HepG2 (cell line): ENCODE data around the gene TMEM38B. TPM values are rescaled to one million over a fixed set of nuclear protein-coding genes. Genes with fewer than 3 reads are reported as not detected.

ENCODE experiments used
- ATAC-seq: fragments of 200-7000 bp; cut with Tn5 transposase; 3 replicates; pipeline ENCODE4 v1.9.1; 2020; ENCODE audit warnings: mild to moderate bottlenecking, moderate library complexity
- BruUV-seq: library from RNA; stranded (reverse); fragments of 400-500 nt; replicated peaks from 2 replicates; lab custom pipeline; 2021; lab: Mats Ljungman, UMichigan
- CTCF ChIA-PET: fragments of 300-600 bp; formaldehyde crosslinking; extraction: SDS; loops from one replicate; lab custom pipeline; 2021; ENCODE audit warnings: low total read pairs, inconsistent platforms, low intra/inter-chr PET ratio; lab: Yijun Ruan, JAX
- POLR2A ChIA-PET: fragments of 350-600 bp; sonication (Branson Sonifier 250); formaldehyde crosslinking; loops from one replicate; lab custom pipeline; 2020; ENCODE audit warnings: antibody characterized with exemption, inconsistent platforms; lab: Yijun Ruan, JAX
- DNase-seq: peaks from one replicate; pipeline ENCODE4 v3.0.0-alpha.2; 2015; ENCODE audit warnings: low spot score
- FAIRE-seq: peaks from 3 replicates; lab custom pipeline; 2011; peaks lifted over from hg19 to GRCh38; lab: Jason Lieb, UNC
- H2AFZ ChIP-seq: one replicate; pipeline ENCODE4 v1.6.1; 2011; ENCODE audit warnings: low read length, inconsistent platforms
- H3K27ac ChIP-seq: fragments of 300-600 bp; 3 replicates; pipeline ENCODE4 v1.8.0; 2011; ENCODE audit warnings: mixed run types, mild to moderate bottlenecking, mixed read lengths, low read length, inconsistent platforms; ENCODE audit not compliant: insufficient read depth; ENCODE audit errors: extremely low read length
- H3K27me3 ChIP-seq, 2 experiments: fragments of 200-600 bp in 1 of 2; 2 replicates in 1 of 2; 3 replicates in 1 of 2; pipeline versions ENCODE4 v1.6.0 to v1.8.0; 2011; ENCODE audit warnings: low read length in 2 of 2, mild to moderate bottlenecking in 2 of 2, moderate library complexity in 2 of 2, inconsistent platforms in 1 of 2; ENCODE audit not compliant: insufficient read depth in 2 of 2, control insufficient read depth in 1 of 2
- H3K36me3 ChIP-seq, 2 experiments: fragments of 200-600 bp in 1 of 2; replicated peaks in 1 of 2; 2 replicates in 1 of 2; 3 replicates in 1 of 2; pipeline versions ENCODE4 v1.5.1 to v1.8.0; 2011; ENCODE audit warnings: low read length in 2 of 2, inconsistent platforms in 1 of 2; ENCODE audit not compliant: insufficient read depth in 2 of 2, control insufficient read depth in 1 of 2
- H3K4me1 ChIP-seq: 2 replicates; pipeline ENCODE4 v1.5.1; 2012; ENCODE audit warnings: low read length, inconsistent platforms; ENCODE audit not compliant: insufficient read depth
- H3K4me2 ChIP-seq: 2 replicates; pipeline ENCODE4 v1.6.0; 2011; ENCODE audit warnings: low read depth, low read length, inconsistent platforms
- H3K4me3 ChIP-seq, 3 experiments: fragments of 200-600 bp in 1 of 3; sonication (generic), shearing (Covaris generic) in 1 of 3; replicated peaks in 1 of 3; 2 replicates each; pipeline ENCODE4 v1.5.1; 2011 to 2016; ENCODE audit warnings: low read length in 3 of 3, inconsistent platforms in 2 of 3, low read depth in 2 of 3, mild to moderate bottlenecking in 2 of 3, control low read depth in 1 of 3, mixed read lengths in 1 of 3; ENCODE audit not compliant: insufficient read depth in 1 of 3
- H3K79me2 ChIP-seq: one replicate; pipeline ENCODE4 v1.6.1; 2011; ENCODE audit warnings: low read length, inconsistent platforms; ENCODE audit not compliant: insufficient read depth
- H3K9ac ChIP-seq: 2 replicates; pipeline ENCODE4 v1.6.0; 2011; ENCODE audit warnings: mild to moderate bottlenecking, low read depth, low read length, inconsistent platforms; ENCODE audit not compliant: insufficient read depth
- H3K9me3 ChIP-seq: 2 replicates; pipeline ENCODE4 v1.5.1; 2012; ENCODE audit warnings: mild to moderate bottlenecking, low read length
- H4K20me1 ChIP-seq: 2 replicates; pipeline ENCODE4 v1.6.0; 2011; ENCODE audit warnings: inconsistent platforms, mild to moderate bottlenecking, low read length, moderate library complexity; ENCODE audit not compliant: insufficient read depth
- CENPX ChIP-seq: sonication (generic); formaldehyde crosslinking; IDR thresholded peaks from 2 replicates; pipeline ENCODE4 v1.9.0; 2021; ENCODE audit warnings: mild to moderate bottlenecking, missing genetic modification reagents, moderate library complexity
- CHD2 ChIP-seq: IDR thresholded peaks from 2 replicates; pipeline ENCODE4 v1.6.1; 2011; ENCODE audit warnings: low read depth, low read length, improper control_type of control experiment
- ELF4 ChIP-seq: sonication (generic); formaldehyde crosslinking; IDR thresholded peaks from 2 replicates; pipeline ENCODE4 v1.5.0; 2020; ENCODE audit warnings: missing genetic modification reagents, mild to moderate bottlenecking, moderate library complexity, borderline replicate concordance
- IRF2 ChIP-seq: IDR thresholded peaks from 2 replicates; pipeline ENCODE4 v1.6.1; 2018; ENCODE audit warnings: missing genetic modification reagents, missing compliant biosample characterization
- KDM4B ChIP-seq: sonication (generic); formaldehyde crosslinking; IDR thresholded peaks from 2 replicates; pipeline ENCODE4 v1.4.0; 2020; ENCODE audit warnings: missing genetic modification reagents
- MAFF ChIP-seq: IDR thresholded peaks from 2 replicates; pipeline ENCODE4 v1.6.1; 2011; ENCODE audit warnings: low read depth, low read length, improper control_type of control experiment
- MXI1 ChIP-seq: IDR thresholded peaks from 3 replicates; pipeline ENCODE4 v1.6.1; 2012; ENCODE audit warnings: low read depth, low read length, inconsistent platforms, borderline replicate concordance
- PHF20 ChIP-seq: sonication (generic); formaldehyde crosslinking; IDR thresholded peaks from 2 replicates; pipeline ENCODE4 v1.5.0; 2020; ENCODE audit warnings: mild to moderate bottlenecking, missing genetic modification reagents
- SIN3B ChIP-seq: fragments of 150-350 bp; IDR thresholded peaks from 2 replicates; pipeline ENCODE4 v1.6.1; 2014; ENCODE audit warnings: low read length
- TSC22D2 ChIP-seq: sonication (generic); formaldehyde crosslinking; IDR thresholded peaks from 2 replicates; pipeline ENCODE4 v1.5.1; 2020; ENCODE audit warnings: missing genetic modification reagents, mild to moderate bottlenecking, borderline replicate concordance
- YEATS4 ChIP-seq: sonication (generic); formaldehyde crosslinking; IDR thresholded peaks from 2 replicates; pipeline ENCODE4 v1.4.0; 2020; ENCODE audit warnings: missing genetic modification reagents, borderline replicate concordance
- ZNF160 ChIP-seq: sonication (generic); formaldehyde crosslinking; IDR thresholded peaks from 2 replicates; pipeline ENCODE4 v1.8.0; 2022; ENCODE audit warnings: mild to moderate bottlenecking, inconsistent platforms, missing genetic modification reagents
- ZNF343 ChIP-seq: sonication (generic); formaldehyde crosslinking; IDR thresholded peaks from 2 replicates; pipeline ENCODE4 v1.4.0; 2020; ENCODE audit warnings: mild to moderate bottlenecking, missing genetic modification reagents
- ZNF713 ChIP-seq: sonication (generic); formaldehyde crosslinking; IDR thresholded peaks from 2 replicates; pipeline ENCODE4 v1.4.0; 2020; ENCODE audit warnings: mild to moderate bottlenecking, missing genetic modification reagents
- WGBS: methylation state at CpG from one replicate; pipeline ENCODE4 v1.1.6; 2017; ENCODE audit warnings: low lambda C conversion rate; 5-methylcytosine and 5-hydroxymethylcytosine counted together
- in situ Hi-C: cut with HindIII; loops from 2 replicates; pipeline ENCODE4 v1.10.0; 2017; ENCODE audit warnings: low pct_unique_long_range_greater_than_20kb; ENCODE audit not compliant: extremely low pct_ligation_motif_present
- intact Hi-C: fragments of 100-400 bp; cut with micrococcal nuclease; formaldehyde crosslinking; loops from one replicate; pipeline ENCODE4 v1.10.0; 2022; ENCODE audit not compliant: unreplicated experiment
- polyA plus RNA-seq, 8 experiments: library from polyadenylated mRNA; depleted of rRNA in 3 of 8; stranded (reverse) in 7 of 8; unstranded in 1 of 8; fragments of >200 nt; fragmentation: Illumina TruSeq in 4 of 8; extraction: Trizol in 4 of 8; gene quantifications; 2 replicates each; pipeline versions ENCODE4 v1.2.1 to v1.2.3, GENCODE V29; 2011 to 2016; ENCODE audit warnings: low read depth in 4 of 8, missing spikeins in 1 of 8, mixed read lengths in 1 of 8; ENCODE audit not compliant: insufficient read depth in 1 of 8
- total RNA-seq, 5 experiments: library from RNA; depleted of rRNA; stranded (reverse); fragments of >200 nt; fragmentation: Illumina TruSeq; extraction: Trizol; gene quantifications; 2 replicates each; pipeline ENCODE4 v1.2.3, GENCODE V29; 2016; ENCODE audit warnings: low read depth in 1 of 5
- TF ChIP-seq, protein P1 (sequence below), 2 experiments: fragments of 450-650 bp in 1 of 2; sonication (generic) in 1 of 2; formaldehyde crosslinking; IDR thresholded peaks; 2 replicates each; pipeline versions ENCODE4 v1.5.0 to v1.8.0; 2020 to 2022; ENCODE audit warnings: mild to moderate bottlenecking in 1 of 2, missing genetic modification reagents in 1 of 2
- TF ChIP-seq, protein P2 (sequence below): sonication (generic); formaldehyde crosslinking; IDR thresholded peaks from 2 replicates; pipeline ENCODE4 v1.4.0; 2020; ENCODE audit warnings: missing genetic modification reagents, borderline replicate concordance

The TMEM38B gene
- total and polyA plus RNA-seq, 2 of the 13 experiments (the other 11 are each of a cell fraction or from before 2014, with no cell fraction given), result 13.4 to 32.4 TPM

DNA sequence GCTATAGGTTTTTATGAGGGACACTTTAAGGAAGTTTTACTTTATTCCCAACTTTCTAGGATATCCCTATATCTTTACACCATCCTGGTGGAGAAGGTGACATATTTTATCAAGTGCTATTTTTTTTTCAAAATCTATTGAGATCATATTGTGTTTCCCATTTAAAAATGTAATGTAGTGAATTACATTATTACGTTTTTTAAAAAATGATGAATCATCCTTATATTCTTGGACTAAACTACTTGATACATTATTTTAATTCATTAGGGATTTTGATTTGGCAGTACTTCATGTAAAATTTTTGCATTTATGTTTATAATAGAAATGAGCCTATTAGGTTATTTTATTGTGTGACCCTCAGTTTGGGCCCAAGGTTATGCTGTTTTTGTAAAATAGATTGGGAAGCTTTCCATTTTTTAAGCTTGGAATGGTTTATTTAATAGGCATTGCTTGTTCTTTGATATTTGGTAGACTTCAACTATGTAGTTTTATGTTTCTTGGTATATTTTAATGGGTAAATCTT lies 4.1 kb downstream of the TMEM38B start:
- TF ChIP-seq ZNF160 (CRISPR knock-in tag) (no peak), PHF20 (CRISPR knock-in tag) (no peak), IRF2 (CRISPR knock-in tag) (no peak), MXI1 (no peak), CHD2 (no peak), YEATS4 (CRISPR knock-in tag) (no peak), ZNF713 (no peak), SIN3B (no peak), ELF4 (CRISPR knock-in tag) (no peak)
- TF ChIP-seq, all 625 proteins: peak for 0
- Histone ChIP-seq H3K27ac (no peak overlapping the region), H4K20me1 (no peaks in the 10 kb centered on the region), H3K27me3 (no peaks in the 10 kb centered on the region; a peak in 1 of 5 replicates), H2AFZ (no peak overlapping the region), H3K9ac (no peak overlapping the region), H3K4me2 (no peak overlapping the region), H3K9me3 (no peaks in the 10 kb centered on the region), H3K36me3 (no peaks in the 10 kb centered on the region), H3K4me1 (peaks cover 36% of the 10 kb centered on the region), H3K79me2 (peaks cover 36% of the 10 kb centered on the region), H3K4me3 (no peak overlapping the region)
- 97% methylated on average over 1 of the region's 1 CpG for WGBS
- ChIA-PET CTCF (no interaction called here), POLR2A (no interaction called here)
- no peak for DNase-seq
- BruUV-seq, result no TSS peak
- in situ Hi-C loops, result no loop called here
- FAIRE-seq, result no peak
- intact Hi-C loops, result loop anchor here (10.0 kb wide), 1 partner anchor 254 kb away; the partner anchor contains the start of gene FSD1L
- ATAC-seq, result no peak

DNA sequence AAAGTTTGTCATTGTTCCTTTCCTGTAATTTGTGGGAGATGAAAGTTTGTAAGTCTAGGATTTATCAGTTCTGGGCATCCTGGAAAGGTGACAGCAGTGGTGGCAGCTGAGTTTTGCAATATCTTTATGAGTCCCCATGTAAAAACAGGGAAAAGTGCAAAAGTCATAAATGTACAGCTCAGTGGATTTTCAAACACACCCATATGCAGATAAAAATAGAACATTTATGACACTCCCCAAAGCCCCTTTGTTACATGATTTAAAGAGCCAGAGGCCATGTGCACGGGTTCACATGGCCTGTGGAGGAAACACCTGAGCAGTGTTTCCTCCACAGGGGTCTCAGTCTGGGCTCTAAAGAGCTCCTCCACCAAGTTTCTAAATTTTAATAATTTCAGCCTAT lies 6.3 kb downstream of the TMEM38B start:
- in situ Hi-C loops, result no loop called here

More for the DNA sequence above, 6.3 kb downstream of the TMEM38B start:
- POLR2A ChIA-PET, result no interaction called here
- H3K4me2 ChIP-seq, result no peak overlapping the region
- BruUV-seq, result no TSS peak
- no peak for FAIRE-seq
- peaks cover 26% of the 10 kb centered on the region for H3K4me1 ChIP-seq
- H3K36me3 ChIP-seq, result no peaks in the 10 kb centered on the region
- TF ChIP-seq CENPX (CRISPR knock-in tag), result no peak
- no peak for TF ChIP-seq TSC22D2 (CRISPR knock-in tag)
- TF ChIP-seq ZNF343 (CRISPR knock-in tag), result no peak
- TF ChIP-seq MAFF, result no peak
- TF ChIP-seq KDM4B, result no peak
- TF ChIP-seq, protein P1, sequence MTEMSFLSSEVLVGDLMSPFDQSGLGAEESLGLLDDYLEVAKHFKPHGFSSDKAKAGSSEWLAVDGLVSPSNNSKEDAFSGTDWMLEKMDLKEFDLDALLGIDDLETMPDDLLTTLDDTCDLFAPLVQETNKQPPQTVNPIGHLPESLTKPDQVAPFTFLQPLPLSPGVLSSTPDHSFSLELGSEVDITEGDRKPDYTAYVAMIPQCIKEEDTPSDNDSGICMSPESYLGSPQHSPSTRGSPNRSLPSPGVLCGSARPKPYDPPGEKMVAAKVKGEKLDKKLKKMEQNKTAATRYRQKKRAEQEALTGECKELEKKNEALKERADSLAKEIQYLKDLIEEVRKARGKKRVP (CRISPR knock-in tag; IDR thresholded peaks at IDR 0.05), result no peak
- TF ChIP-seq, protein P2, sequence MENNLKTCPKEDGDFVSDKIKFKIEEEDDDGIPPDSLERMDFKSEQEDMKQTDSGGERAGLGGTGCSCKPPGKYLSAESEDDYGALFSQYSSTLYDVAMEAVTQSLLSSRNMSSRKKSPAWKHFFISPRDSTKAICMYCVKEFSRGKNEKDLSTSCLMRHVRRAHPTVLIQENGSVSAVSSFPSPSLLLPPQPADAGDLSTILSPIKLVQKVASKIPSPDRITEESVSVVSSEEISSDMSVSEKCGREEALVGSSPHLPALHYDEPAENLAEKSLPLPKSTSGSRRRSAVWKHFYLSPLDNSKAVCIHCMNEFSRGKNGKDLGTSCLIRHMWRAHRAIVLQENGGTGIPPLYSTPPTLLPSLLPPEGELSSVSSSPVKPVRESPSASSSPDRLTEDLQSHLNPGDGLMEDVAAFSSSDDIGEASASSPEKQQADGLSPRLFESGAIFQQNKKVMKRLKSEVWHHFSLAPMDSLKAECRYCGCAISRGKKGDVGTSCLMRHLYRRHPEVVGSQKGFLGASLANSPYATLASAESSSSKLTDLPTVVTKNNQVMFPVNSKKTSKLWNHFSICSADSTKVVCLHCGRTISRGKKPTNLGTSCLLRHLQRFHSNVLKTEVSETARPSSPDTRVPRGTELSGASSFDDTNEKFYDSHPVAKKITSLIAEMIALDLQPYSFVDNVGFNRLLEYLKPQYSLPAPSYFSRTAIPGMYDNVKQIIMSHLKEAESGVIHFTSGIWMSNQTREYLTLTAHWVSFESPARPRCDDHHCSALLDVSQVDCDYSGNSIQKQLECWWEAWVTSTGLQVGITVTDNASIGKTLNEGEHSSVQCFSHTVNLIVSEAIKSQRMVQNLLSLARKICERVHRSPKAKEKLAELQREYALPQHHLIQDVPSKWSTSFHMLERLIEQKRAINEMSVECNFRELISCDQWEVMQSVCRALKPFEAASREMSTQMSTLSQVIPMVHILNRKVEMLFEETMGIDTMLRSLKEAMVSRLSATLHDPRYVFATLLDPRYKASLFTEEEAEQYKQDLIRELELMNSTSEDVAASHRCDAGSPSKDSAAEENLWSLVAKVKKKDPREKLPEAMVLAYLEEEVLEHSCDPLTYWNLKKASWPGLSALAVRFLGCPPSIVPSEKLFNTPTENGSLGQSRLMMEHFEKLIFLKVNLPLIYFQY, result no peak
- TF ChIP-seq, all 625 proteins: peak for 0
- Histone ChIP-seq H2AFZ (no peak overlapping the region), H4K20me1 (no peaks in the 10 kb centered on the region), H3K4me3 (no peak overlapping the region), H3K27me3 (no peaks in the 10 kb centered on the region), H3K9me3 (no peaks in the 10 kb centered on the region), H3K9ac (no peak overlapping the region), H3K79me2 (peaks cover 29% of the 10 kb centered on the region), H3K27ac (no peak overlapping the region)
- ATAC-seq (no peak), DNase-seq (no peak)
- CTCF ChIA-PET, result no interaction called here
- 58% methylated on average over 1 of the region's 1 CpG for WGBS
- intact Hi-C loops, result no loop called here
